ENCODE results near the gene TLL2.
A peak's percentile ranks its signal among the peaks of the same experiment; 100 is the strongest.

The TLL2 gene

DNA sequence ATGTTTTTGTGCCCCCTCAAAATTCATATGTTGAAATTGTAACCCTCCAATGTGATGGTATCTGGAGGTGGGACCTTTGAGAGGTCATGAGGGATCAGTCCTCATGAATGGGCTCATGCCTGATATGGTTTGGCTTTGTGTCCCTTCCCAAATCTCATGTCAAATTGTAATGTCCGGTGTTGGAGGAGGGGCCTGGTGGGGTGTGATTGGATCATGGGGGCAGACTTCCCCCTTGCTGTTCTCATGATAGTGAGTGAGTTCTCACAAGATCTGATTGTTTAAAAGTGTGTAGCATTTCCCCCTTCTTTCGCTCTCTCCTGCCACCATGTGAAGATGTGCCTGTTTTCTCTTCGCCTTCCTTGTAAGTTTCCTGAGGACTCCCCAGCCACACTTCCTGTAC is 53.4 kb downstream of the TLL2 start:
- no peak for DNase-seq

DNA sequence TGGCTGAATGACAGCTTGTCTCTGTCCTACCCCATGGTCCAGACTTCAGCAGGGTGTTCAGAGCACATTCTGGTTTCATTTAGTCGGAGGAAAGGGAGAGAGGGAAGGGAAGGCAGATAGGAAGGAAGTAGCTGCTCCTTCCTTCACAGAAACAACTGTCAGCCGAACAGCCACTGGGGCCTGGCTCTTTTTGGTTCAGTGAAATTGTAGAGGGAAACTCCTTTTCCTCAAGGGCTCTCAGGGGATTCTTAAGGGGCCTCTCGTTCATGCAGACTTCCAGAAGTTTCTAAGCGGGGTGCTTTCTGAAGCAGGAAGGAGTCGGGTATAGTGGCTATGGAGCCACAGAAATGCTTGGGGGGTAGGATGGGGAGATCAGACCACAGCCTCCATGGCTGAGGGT is 56.4 kb downstream of the TLL2 start:
- DNase-seq: no peak

DNA sequence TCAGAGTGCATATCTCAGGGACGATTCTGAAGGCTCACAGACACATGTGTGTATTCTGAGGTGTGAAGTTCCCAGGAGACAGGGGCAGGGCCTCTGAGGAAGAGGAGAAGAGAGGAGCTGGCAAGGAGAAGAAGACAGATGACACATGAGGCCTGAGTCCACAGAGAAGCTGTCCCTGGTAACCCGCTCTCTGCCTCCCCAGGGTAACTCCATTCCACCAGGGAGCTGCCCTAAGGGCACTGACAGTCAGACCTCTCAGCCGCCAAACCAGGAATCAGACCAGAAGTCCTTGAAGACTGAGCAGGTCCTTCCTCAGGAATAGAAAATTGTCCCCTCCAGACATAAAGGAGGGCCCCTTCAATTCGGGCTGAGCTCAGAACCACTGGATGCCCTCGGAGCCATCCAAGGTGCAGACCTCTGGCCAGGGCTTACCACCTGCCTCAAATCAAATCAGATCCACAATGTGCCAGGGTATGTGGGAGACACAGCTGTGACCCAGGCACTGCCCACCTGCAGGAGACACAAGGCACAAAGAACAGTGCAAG is 57.4 kb downstream of the TLL2 start:
- no peak for DNase-seq

DNA sequence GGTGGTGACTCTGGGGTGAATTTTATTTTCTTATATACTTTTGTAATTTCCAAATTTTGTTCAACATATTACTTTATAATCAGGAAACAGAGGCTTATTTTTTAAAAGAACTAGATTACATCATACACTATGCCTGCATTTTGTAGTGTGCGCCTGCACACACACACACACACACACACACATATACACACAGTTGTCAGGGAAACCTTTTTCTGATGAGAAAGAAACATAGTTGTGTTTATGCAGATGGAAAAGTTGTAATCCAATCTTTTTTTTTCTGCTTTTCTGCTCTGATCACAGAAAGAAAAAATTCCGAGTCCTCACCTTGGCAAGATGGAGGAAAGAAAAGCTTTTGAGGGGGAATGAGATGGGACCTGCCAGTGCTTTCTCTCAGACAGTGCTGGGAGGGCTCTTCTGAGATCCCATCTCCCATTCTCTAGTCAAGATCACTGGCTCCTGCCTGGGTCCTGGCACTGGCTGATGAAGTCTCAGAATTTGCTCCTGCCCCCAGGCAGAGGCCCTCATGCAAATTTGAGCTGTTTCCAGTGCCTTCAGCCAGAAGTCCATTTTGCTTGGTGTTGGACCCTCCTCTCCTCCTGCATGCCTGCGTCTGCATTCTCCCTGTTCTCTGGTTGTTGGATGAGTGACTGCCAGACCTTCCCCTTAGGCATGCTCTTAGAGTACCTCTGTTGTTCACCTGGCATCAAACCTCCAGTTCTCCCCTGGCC is 59.7 kb downstream of the TLL2 start:
- DNase-seq: no peak

DNA sequence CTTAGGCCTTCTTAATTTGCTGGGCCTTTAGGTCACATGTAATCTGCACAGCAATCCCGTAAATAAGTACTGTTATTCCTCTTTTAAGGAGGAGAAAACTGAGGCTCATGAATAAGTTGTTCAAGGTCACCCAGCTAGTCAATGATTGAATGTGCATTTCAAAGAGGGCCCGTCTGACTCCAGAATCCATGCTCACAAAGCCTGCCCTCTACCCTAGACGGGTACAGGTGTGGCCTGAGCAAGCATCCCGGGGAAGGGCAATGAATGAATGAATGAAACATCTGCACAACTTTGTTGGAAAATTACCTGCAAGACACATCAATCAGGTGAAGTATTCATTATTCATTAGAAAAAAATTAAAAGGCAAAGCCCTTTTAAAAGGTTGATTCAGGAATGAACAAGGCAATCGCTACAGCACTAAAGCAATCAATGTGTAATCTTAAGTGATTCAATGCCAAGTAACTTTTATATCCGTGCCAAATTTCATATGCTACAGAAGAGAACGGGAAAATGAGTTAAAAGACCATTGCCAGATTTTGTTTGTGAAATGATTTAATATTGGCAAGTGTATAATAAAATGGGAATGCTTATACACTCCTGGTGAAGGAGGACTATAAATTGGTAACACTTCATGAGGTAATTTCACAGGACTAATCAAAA is 61.1 kb downstream of the TLL2 start:
- no peak for DNase-seq

DNA sequence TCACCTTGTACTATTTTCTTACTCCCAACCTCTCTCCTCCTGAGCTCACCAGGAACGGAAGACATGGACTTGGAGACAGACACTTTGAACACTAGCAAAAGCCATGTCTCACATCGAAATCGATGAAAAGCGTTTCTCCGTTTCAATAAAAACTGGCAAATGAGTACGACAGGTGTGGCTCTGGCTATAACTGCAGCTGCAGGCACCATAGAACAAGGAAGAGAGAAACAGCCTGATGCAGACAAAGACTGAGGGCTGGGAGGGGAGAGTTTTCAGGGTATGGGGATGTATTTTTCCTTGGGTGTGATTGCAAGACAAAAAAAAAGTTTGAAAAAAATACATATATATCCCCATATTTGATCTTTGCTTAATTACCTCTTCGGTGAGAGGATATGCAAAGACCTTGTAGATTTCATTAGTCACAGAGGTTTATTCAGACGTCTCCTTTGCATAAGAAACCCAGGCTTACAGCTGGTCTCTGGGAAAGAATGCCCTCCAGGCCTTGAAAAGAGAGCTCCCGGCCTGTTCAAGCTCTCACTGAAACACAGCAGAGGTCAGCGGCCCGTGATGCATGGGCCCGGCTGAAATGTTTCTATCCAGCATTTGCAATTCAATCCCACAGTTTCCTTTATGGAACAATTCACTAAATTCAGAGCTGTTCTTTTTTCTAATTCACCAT is 63.1 kb downstream of the TLL2 start:
- no peak for DNase-seq

DNA sequence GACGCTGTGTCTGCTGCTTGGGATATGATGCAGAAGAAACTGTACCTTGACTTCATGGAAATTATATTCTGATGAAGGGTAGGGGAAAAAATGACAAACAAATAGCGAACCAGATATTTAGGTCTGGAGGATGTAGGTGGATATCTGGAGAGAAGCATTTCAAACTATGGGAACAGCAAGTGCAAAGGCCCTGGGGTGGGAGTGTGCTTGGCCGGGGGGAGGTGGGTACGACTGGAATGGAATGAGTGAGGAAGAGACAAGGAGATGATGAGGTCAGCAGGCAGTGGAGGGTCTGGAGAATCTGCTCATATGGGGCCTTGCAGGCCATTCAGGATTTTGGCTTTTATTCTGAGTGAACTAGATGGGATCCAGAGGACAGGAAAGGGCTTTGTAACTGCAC is 65.2 kb downstream of the TLL2 start:
- no peak for DNase-seq

DNA sequence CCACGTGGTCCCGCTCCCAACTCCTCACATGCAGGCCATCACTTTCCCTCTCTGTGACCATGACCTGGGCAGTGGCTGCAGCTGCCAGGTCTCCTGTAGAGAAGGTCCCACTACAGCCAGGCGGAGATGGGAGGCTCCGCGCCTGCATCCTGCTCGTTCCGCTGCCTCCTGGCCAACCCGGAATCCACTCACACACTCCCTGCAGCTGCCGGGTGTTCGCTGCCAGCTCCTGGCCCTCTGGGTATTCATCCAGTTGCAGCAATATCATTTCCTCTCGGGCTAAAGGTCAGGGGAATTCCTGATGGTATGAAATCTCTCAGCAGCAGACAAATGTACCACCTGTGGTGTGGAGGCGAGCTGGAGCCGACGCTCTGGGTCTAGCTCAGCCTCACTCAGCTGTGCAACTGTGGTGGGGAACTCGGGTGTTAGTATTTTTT is 65.7 kb downstream of the TLL2 start:
- no peak for DNase-seq

DNA sequence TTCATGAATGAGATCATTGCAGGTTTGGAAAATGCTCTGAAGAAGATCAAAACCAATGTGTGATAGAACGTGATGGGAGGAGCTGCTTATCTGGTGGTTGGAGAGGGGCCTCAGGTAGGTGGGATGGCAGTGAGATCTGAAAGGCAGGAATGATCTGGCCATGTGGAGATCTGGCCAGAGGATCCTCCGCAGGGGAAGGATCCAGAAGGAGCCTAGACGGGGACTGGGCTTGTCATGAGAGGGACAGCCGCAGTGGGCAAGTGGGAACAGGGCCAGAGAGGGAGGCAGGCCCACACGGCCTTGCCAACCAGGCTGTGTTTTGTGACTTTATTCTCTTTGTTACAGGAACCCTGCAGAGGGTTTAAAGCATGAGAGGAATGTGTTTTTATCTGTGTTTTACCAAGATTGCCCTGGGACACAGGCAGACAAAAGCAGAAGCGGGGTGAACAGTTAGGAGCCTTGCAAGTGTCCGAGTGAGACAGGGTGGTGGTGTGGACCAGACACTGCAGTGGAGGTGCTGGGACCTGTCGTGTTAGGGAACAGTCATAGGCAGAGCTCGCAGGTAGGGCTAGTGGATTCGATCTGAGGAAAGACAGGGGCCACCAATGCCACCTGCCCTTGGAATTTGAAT is 66.6 kb downstream of the TLL2 start:
- DNase-seq: no peak

DNA sequence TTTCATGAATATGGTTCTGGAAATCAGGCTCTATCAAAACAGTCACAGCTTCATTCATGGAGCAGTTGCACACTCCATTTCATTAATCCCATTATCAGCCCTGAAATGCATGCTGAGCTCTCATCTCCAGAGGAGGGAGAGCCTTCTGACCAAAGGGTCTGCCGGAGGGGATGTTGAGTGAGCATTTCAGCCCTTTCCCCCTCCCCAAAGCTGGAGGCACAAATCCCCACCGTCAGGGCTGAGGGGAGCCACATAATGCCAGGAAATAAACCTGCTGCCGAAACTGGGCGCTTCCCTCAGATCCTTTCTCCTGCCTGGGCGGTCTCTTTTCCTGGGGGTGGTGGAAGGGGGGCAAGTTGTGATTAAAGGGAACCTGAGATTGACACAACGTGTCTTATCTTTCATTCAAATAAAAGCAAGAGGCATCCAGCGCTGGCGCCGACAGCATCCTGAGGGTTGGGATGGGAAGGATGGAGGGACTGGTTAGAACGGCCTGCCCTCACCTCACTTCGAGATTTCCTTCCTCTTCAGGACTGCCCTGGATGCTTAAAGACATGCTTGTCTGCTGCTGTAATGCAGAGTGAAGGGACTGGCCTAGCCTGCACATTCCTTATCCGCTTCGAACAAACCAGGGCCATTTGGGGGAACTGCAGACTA is 71.6 kb downstream of the TLL2 start:
- DNase-seq: no peak

DNA sequence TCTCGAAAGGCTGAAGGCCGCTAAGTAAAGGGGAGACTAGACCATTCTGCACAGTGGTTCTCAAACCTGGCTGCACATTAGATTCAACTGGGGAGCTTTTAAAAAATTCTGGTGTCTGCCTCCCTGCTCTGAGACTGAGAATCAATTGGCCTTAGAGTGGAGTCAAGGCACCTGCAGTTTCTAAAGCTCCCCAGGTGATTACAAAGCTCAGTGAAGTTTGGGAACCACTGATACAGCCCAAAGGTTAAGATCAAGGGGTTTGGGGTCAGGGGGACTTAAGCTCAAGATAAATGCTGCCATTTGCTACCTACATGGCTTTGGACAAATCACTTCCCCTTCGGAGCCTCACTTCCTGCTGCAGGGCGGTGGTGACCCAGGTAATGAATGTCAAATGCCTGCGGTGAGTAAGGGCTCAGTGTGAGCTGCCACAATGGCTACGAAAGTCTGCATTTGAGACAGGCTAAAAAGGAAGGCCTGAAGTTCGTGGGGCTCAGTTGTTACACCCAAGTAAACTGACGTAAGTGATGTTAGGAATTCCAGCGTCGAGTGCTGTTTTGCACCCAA is 72.3 kb downstream of the TLL2 start:
- no peak for DNase-seq

DNA sequence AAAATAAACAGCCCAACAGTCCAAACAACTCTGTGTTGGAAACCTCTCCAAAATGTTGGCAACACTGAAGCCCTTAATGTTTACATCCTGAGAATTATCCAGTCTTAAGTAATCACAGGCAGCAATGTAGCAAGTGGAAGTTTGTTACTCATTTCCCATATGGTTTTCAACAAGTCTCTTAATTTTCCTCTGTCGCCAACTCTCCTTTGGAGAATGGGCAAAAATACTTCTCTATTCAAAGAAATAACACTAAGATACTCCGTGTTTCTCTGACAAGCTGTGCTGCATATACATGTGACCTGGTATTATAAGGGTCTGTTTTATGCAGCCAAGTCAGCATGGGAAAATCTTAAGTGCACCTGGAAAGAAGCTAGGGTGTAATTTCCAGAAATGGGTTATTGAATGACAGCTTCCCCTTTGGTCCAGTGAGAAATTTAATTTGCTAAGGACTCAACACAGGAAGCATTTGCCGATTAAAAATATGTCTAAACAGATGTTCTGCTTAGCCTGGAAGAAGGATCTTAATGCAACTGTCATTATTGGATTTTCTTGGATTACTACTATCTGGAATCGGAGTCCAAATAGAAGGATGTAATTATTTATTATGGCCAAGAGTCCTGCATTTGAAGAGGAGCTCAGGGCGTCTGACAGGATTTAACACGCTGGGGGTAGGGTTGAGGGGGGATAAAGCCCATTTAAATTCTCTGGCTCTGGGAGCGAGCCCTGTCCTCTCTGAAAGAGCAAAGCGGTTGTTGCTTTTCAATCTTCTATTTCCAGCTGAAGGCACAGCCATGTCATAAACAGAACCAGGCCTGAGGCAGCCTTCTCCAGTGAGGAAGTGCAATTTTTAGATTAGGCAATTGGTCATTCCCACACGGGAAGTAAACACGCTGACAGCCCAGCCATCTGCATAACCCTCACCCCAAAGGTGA is 73.1 kb downstream of the TLL2 start:
- DNase-seq: peak; percentile 59

DNA sequence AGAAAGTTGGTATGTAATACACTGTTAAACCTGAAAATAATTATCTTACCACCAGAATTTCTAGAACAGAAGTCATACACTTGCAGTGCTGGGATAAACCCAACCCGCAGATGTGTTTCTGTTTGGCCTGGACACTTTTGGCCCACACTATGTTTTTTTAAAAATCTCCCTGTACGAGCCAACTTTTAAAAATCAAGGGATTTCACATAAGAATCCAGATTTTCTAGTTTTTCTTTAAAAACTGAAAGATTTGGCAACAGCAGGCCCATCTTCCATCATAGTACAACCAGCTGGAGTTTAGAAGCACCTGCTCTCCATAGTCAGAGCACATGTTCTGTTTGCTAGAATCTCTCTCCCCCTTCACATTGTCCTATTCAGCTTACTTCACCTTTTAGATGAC is 74.0 kb downstream of the TLL2 start:
- DNase-seq: no peak

DNA sequence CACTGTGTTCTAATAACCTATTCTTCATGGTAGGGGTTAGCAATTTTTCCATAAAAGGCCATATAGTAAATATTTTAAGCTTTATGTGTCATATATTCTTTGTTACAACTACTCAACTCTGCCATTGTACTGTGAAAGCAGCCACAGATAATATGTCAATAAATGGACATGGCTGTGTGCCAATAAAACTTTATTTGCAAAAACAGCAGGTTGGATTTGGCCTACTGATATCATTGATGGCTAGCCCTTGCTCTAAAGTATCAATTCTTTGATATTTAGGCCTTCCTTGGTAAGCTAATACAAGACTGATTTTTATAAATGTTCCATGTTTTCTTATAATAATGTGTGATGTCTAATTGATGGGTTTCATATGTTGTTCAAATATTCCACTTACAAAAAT is 77.7 kb downstream of the TLL2 start:
- DNase-seq: no peak

DNA sequence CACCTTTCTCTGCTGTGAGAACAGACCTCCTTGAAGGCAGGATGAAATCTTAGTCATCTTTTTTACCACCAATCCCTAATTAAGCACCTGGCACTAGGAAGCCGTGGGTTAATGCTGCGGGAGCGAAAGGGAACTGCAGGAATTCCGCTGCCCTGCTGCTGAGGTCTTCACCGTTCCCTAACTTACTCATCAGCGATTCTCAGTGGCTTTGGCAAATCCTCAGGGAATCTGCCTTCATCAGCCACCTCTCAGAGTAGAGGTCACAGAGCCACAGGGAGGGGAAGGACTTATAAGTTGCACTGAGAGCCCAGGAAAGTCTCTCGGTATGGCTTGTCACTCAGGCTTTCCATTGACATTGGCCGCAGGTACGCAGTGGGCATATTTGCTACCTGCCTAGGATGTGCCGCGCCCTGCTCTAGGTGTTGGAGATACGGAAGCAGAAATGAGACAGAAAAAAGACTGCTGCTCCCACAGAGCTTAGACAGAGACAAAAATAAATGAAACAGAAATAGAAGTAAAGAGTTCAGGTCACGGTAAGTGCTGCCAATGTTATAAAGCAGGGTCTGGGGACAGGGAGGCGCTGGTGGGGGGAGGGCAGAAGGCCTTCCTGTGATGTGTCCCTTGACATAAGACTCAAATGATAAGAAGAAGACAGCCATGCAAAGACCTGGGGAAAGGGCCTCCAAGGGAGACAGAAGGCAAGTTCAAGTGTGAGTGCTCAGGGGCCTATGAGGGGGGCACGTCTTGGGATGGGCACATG is 82.3 kb downstream of the TLL2 start:
- DNase-seq: no peak

DNA sequence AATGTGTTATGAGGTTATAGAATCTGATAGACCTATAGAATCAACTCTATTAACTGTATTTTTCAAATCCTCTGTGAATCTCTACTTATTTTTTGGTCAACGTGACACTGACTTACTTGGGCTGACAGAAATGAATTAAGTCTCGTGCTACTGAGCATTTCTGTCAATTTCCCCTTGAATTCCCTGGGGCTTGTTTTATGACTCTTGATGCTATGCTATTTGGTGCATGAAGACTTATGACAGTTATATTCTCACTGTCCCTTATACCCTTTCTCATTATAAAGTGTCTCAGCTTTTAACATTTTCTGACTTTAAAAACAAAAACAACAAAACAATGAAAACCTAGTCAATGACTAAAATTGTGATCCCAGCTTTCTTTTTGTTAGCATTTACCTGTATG is 86.4 kb downstream of the TLL2 start:
- no peak for DNase-seq

DNA sequence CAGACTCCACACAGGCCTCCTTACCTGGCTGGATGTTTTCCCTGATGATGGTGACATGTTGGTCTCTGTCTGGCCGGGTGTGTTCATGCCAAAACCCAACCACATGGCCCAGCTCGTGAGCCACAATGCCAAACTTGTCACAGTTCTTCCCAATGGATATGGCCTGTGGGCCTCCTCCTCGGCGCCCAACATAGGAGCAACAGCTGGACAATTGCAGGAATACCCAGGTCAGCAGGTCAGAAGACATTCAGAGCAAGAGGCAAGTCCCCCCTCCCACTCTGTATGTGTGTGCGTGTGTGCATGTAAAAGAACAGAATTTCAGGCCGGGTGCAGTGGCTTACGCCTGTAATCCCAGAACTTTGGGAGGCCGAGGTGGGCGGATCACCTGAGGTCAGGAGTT is 91.2 kb downstream of the TLL2 start:
- no peak for DNase-seq

DNA sequence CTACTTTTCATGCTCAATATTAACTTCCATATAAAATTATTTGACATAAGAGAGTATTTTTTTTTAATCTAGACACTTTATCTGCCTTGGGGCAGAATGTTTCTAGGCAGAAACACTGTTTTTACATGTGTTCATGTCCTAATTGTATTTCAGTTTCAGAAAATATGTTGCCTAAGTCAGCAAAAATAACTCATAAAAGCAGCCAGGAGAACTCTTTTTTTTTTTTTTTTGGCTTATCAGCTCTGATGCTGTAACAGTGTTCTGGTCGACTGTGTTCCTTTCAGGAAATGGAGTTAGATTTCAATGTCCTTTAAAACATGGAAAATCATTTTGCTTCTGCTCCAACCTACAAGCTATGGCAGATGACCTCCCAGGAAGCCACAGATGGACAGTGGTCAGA is 91.7 kb downstream of the TLL2 start:
- no peak for DNase-seq

DNA sequence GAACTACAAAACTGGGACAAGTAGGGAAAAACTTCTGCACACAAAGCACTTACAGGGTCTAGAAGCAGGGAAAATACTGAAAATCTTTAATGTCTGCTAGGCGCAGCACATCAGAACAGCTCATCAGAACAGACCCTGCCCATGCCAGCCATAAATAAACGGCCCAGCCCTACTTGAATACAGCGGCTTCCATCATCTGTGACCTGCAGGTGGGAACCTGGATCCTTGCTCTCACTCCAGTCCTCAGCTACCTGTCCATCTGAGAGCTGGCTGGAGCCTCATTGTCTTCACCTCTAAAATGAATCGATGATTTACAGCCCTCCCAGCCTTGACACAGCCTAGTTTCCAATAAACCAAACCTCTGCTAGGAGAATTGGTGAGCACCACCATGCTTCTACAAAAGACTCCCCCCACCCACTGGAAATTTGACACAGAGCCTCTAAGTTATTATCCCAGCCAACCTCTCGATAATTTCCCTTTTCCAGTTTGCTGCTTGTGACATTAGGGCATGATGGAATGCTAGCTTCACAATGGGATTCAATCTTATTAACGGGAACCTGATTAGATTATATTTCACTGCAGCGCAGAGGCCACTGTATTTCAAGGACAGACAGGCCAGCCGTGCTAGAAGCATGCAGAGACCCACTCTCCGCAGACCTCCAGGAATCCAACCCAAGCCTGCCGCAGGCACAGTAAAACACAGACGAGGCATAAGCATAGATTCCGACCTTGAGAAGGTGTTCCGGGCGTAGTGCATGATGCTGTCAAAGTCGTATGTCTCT is 93.3 kb downstream of the TLL2 start:
- no peak for DNase-seq

DNA sequence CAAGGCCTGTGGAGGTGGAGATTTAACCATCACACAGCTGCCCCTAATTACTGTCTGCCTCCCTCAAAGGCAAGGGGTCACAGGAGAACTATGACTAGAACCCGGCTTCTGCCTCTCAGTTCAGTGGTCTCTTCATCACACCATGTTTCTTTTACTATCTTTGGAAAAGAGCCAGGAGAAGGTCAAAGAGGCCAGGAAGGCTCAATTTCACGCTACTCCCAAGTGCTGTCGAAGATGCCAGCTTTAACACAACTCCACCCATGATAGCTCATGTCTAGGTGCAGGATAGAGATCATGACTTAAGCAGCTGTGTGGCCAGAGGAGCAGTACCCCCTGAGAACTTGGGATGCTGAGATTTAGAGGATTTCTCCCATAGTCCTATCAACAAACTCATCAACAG is 94.4 kb downstream of the TLL2 start:
- no peak for DNase-seq
